GM23248 (cell line): ENCODE data around the gene FERMT3.

Experiments used
- EZH2 ChIP-seq: fragments of 200-600 bp; sonication (generic); IDR thresholded peaks from 2 replicates; pipeline ENCODE4 v1.6.1; 2018; ENCODE audit warnings: antibody characterized with exemption, mild to moderate bottlenecking; ENCODE audit not compliant: insufficient read depth, poor library complexity, severe bottlenecking
- EZH2phosphoT487 ChIP-seq: fragments of 200-600 bp; sonication (generic); IDR thresholded peaks from 2 replicates; pipeline ENCODE4 v1.6.1; 2018; ENCODE audit warnings: antibody characterized with exemption, moderate library complexity, mild to moderate bottlenecking, low read depth; ENCODE audit not compliant: insufficient read depth

GRCh38 chr11:64266339-64266738, 59.8 kb downstream of the FERMT3 start:
- no peak for TF ChIP-seq EZH2
- TF ChIP-seq EZH2phosphoT487 = no peak
